Body of pancreas (tissue), 4 donors: ENCODE measurements around the gene MICAL2. TPM values are rescaled to one million over a fixed set of nuclear protein-coding genes. Genes with fewer than 3 reads are reported as not detected.

ENCODE experiments used
- ATAC-seq: fragments of 150-250 bp; one replicate; pipeline ENCODE4 v1.9.1; 2016
- DNase-seq, 4 donors: peaks; one replicate each; pipeline ENCODE4 v3.0.0-alpha.2; 2019
- H3K27ac ChIP-seq, 4 donors: fragments of 200-600 bp; sonication (generic); 1 replicate in 3 of 4; 2 replicates in 1 of 4; pipeline versions ENCODE4 v1.5.1 to v1.6.1; 2016 to 2019; ENCODE audit warnings: mild to moderate bottlenecking in 1 of 4, mixed read lengths in 1 of 4, moderate library complexity in 1 of 4
- H3K27me3 ChIP-seq, 2 donors: fragments of 200-600 bp; sonication (generic); one replicate each; pipeline ENCODE4 v1.6.0; 2016; ENCODE audit warnings: mild to moderate bottlenecking in 1 of 2
- H3K36me3 ChIP-seq, 2 donors: fragments of 200-600 bp; sonication (generic); replicated peaks in 1 of 2; 2 replicates each; pipeline ENCODE4 v1.5.1; 2016; ENCODE audit warnings: low read depth in 2 of 2; ENCODE audit not compliant: insufficient read depth in 1 of 2
- H3K4me1 ChIP-seq: fragments of 200-600 bp; sonication (generic); one replicate; pipeline ENCODE4 v1.6.0; 2016
- H3K4me3 ChIP-seq, 2 donors: fragments of 200-600 bp; sonication (generic); 1 replicate in 1 of 2; 2 replicates in 1 of 2; pipeline ENCODE4 v1.5.1; 2016 to 2019
- H3K9me3 ChIP-seq, 3 donors: fragments of 200-600 bp; sonication (generic); 1 replicate in 2 of 3; 2 replicates in 1 of 3; pipeline ENCODE4 v1.5.1; 2016
- POLR2A ChIP-seq, 3 donors: fragments of 450-650 bp; IDR thresholded peaks; one replicate each; pipeline ENCODE4 v1.6.1; 2016; ENCODE audit warnings: antibody characterized with exemption in 3 of 3, mild to moderate bottlenecking in 2 of 3
- WGBS, 2 donors: methylation state at CpG; one replicate each; pipeline ENCODE4 v1.1.5; 2017; 5-methylcytosine and 5-hydroxymethylcytosine counted together
- intact Hi-C: fragments of 100-400 bp; cut with DNase I; formaldehyde crosslinking; loops from one replicate; pipeline ENCODE4 v1.15.1; 2023
- total RNA-seq, 2 donors: library from RNA; depleted of rRNA; stranded (reverse); fragments of >200 nt; gene quantifications; one replicate each; pipeline ENCODE4 v1.1.0, GENCODE V29; 2016
- TF ChIP-seq, protein P1 (sequence below), 7 experiments: fragments of 450-650 bp in 4 of 7; fragments of 200-600 bp in 3 of 7; sonication (generic) in 3 of 7; IDR thresholded peaks; one replicate each; pipeline ENCODE4 v1.5.1; 2016 to 2019; ENCODE audit warnings: antibody characterized with exemption in 7 of 7

MICAL2 gene
- total RNA-seq, 2 donors from 2014 or later, result 16.6 to 24.4 TPM

DNA sequence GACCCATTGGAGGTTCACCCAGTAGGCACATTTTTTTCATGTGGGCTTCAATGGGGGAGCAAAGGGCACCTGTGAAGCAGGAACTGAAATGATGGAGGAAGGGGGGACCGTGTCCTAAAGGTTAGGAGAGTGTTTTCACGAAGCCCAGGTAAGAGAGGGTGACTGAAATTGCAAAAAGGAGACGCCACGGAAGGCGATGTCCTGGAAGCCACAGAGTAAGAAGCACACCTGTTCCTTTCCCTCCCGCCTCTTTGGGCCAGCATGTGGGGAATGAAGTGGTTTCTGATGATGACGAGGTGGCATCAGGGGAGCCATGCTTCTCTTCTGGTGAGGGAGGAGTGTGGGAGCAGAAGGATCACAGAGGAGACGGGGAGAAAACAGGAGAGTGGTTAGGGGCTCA, 37.0 kb upstream of the MICAL2 start:
- no peaks in the 10 kb centered on the region for H3K36me3 ChIP-seq
- no peaks in the 10 kb centered on the region for H3K9me3 ChIP-seq
- WGBS, 2 donors, result 84 to 90% methylated on average over 8 of the region's 8 CpGs
- ATAC-seq, result no peak
- H3K4me3 ChIP-seq, result no peak overlapping the region
- no peaks in the 10 kb centered on the region for H3K27me3 ChIP-seq
- TF ChIP-seq POLR2A (IDR thresholded peaks at IDR 0.05), result no peak
- TF ChIP-seq, protein P1, sequence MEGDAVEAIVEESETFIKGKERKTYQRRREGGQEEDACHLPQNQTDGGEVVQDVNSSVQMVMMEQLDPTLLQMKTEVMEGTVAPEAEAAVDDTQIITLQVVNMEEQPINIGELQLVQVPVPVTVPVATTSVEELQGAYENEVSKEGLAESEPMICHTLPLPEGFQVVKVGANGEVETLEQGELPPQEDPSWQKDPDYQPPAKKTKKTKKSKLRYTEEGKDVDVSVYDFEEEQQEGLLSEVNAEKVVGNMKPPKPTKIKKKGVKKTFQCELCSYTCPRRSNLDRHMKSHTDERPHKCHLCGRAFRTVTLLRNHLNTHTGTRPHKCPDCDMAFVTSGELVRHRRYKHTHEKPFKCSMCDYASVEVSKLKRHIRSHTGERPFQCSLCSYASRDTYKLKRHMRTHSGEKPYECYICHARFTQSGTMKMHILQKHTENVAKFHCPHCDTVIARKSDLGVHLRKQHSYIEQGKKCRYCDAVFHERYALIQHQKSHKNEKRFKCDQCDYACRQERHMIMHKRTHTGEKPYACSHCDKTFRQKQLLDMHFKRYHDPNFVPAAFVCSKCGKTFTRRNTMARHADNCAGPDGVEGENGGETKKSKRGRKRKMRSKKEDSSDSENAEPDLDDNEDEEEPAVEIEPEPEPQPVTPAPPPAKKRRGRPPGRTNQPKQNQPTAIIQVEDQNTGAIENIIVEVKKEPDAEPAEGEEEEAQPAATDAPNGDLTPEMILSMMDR (IDR thresholded peaks at IDR 0.05), result no peak
- no peaks in the 10 kb centered on the region for H3K4me1 ChIP-seq
- H3K27ac ChIP-seq, result no peak overlapping the region
- DNase-seq, result no peak
- intact Hi-C loops, result no loop called here

DNA sequence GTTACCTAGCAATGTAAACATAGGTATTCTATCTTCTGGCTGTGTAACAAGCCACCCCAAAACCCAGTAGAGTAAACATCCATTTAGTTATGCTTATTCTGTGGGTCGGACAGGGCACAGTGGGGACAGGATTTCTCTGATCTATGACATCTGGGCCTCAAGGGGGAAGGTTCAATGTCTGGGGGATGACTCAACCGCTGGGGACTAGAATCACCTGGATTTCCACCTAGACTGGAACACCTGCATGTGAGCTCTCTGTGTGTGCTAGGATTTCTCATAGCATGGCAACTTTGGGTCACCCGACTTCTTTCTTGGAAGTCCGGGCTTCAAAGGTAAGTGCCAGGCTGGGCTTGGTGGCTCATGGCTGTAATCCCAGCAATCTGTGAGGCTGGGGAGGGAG, 36.5 kb upstream of the MICAL2 start:
- H3K27ac ChIP-seq, result no peak overlapping the region
- DNase-seq, result no peak
- intact Hi-C loops, result no loop called here

DNA sequence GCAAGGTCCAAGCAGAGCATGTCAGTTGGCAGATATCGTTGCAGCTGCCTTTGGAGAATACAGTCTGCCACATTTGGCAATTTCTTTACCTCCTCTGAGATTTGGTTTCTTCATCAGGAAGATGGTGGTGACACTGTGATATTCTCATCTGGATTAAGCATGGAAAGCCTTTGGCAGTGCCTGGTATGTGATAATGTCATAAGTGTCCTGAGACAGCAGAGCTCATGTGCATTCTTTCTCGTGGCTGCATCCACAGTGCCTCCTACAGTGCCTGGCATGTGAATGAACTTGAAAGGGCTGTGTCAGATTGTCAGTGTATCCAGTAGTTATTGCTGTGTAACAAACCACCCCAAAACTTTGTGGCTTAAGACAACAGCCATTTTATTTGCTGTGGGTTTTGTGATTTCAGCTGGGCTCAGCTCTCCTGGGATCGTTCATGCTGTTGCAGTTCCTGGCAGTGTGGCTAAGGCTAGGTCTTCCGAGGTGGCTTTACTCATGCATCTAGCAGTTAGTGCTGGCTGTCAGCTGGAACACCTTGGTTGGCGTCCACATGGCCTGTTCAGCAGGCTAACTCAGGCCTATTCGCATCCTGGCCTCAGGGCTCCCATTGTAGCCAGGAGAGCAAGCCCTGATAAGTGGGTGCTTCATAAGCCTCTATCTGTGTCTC, 35.7 kb upstream of the MICAL2 start:
- Histone ChIP-seq H3K27ac (no peak overlapping the region), H3K4me3 (no peak overlapping the region), H3K9me3 (no peaks in the 10 kb centered on the region), H3K36me3 (no peaks in the 10 kb centered on the region), H3K4me1 (no peaks in the 10 kb centered on the region), H3K27me3 (no peaks in the 10 kb centered on the region)
- TF ChIP-seq, protein P1 (IDR thresholded peaks at IDR 0.05), result no peak
- no peak for TF ChIP-seq POLR2A (IDR thresholded peaks at IDR 0.05)
- ATAC-seq (no peak), DNase-seq (no peak)
- intact Hi-C loops, result no loop called here
- WGBS, 2 donors, result 91 to 100% methylated on average over 4 to 6 of the region's 6 CpGs

More for the DNA sequence above, 36.5 kb upstream of the MICAL2 start:
- H3K36me3 ChIP-seq, result no peaks in the 10 kb centered on the region
- no peaks in the 10 kb centered on the region for H3K4me1 ChIP-seq
- 89% methylated on average over 4 of the region's 4 CpGs for WGBS, 2 donors
- no peaks in the 10 kb centered on the region for H3K27me3 ChIP-seq
- no peak for TF ChIP-seq POLR2A (IDR thresholded peaks at IDR 0.05)
- TF ChIP-seq, protein P1 (IDR thresholded peaks at IDR 0.05), result no peak
- no peaks in the 10 kb centered on the region for H3K9me3 ChIP-seq
- no peak for ATAC-seq
- no peak overlapping the region for H3K4me3 ChIP-seq

DNA sequence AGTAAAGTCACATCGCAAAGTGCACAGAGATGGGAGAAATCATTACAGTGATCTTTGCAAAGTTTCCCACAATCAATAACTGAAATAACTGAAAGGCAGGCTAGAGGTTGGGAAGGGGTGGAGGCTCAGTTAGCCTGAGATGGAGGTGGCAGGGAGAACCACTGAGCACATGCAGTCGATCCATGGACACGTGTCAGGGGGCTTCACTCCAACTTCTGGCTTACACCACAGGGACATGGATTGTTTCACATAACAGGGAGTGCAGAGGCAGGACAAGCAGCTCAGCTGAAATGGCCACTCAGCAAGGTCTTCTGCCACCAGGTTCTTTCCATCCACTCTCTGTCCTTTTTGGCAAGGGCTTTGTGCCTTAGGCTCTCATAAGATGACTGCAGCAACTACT, 35.1 kb upstream of the MICAL2 start:
- WGBS, 2 donors, result 95 to 100% methylated on average over 3 of the region's 3 CpGs
- intact Hi-C loops, result no loop called here
- no peak for ATAC-seq
- Histone ChIP-seq H3K4me1 (peaks cover 4% of the 10 kb centered on the region), H3K36me3 (no peaks in the 10 kb centered on the region), H3K27me3 (no peaks in the 10 kb centered on the region), H3K27ac (no peak overlapping the region), H3K4me3 (no peak overlapping the region), H3K9me3 (no peaks in the 10 kb centered on the region)
- no peak for DNase-seq
- TF ChIP-seq, protein P1 (IDR thresholded peaks at IDR 0.05), result no peak
- no peak for TF ChIP-seq POLR2A (IDR thresholded peaks at IDR 0.05)
